GM13977 (cell line): ENCODE results near the gene HLA-DRA.
A peak's percentile ranks its signal among the peaks of the same experiment; 100 is the strongest.

ENCODE experiments used
- DNase-seq: peaks from one replicate; pipeline ENCODE4 v3.0.0; 2012; ENCODE audit warnings: low spot score
- in situ Hi-C: fragments of 300-500 bp; cut with MboI; formaldehyde crosslinking; loops from one replicate; pipeline ENCODE4 v1.12.0; 2022; ENCODE audit warnings: low sequenced_read_pairs, low pct_unique_long_range_greater_than_20kb, mixed read lengths, inconsistent platforms; ENCODE audit not compliant: unreplicated experiment
- TF ChIP-seq, protein P1 (sequence below): IDR thresholded peaks from 2 replicates; pipeline ENCODE4 v1.5.1; 2012; ENCODE audit warnings: mild to moderate bottlenecking, control low read depth; ENCODE audit not compliant: insufficient read depth; ENCODE audit errors: extremely low read depth, missing control alignments

HLA-DRA gene

GRCh38 chr6:32413427-32414047, 26.1 kb upstream of the HLA-DRA start:
- TF ChIP-seq, protein P1, sequence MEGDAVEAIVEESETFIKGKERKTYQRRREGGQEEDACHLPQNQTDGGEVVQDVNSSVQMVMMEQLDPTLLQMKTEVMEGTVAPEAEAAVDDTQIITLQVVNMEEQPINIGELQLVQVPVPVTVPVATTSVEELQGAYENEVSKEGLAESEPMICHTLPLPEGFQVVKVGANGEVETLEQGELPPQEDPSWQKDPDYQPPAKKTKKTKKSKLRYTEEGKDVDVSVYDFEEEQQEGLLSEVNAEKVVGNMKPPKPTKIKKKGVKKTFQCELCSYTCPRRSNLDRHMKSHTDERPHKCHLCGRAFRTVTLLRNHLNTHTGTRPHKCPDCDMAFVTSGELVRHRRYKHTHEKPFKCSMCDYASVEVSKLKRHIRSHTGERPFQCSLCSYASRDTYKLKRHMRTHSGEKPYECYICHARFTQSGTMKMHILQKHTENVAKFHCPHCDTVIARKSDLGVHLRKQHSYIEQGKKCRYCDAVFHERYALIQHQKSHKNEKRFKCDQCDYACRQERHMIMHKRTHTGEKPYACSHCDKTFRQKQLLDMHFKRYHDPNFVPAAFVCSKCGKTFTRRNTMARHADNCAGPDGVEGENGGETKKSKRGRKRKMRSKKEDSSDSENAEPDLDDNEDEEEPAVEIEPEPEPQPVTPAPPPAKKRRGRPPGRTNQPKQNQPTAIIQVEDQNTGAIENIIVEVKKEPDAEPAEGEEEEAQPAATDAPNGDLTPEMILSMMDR = peak; percentile 92
- in situ Hi-C loops = loop anchor here (10.0 kb wide), 1 partner anchor 169 kb away; no protein-coding TSS in a partner anchor
- DNase-seq = peak; percentile 73

DNA sequence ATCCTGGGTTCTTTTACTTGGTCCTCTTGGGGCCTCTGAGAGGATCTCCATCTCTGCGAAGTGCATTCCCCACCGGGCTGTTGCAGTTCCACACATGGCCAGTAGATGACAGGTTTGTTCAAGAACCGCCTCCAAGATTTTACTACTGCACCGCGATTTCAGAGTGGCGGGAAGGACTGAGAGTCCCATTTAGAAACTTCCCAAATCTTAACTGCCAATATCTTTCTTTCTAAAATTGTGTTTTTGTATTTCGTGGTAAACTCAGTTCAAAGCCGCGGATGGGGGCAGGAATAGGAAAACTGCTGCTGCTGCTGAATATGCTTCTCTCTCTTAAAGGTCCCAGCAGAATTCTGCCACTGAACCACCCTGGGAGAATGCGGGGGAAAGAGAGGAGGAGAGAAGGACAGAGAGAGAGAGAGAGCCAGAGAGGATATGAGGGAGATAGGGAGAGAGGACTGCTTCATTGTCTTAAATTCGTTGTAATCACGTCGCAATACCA, 24.1 kb upstream of the HLA-DRA start:
- TF ChIP-seq, protein P1 = peak; percentile 90
- peak; percentile 53 for DNase-seq
- in situ Hi-C loops = loop anchor here (5.0 to 10.0 kb wide), 3 partner anchors 171 to 377 kb away; no protein-coding TSS in a partner anchor

GRCh38 chr6:32416036-32416435, 23.7 kb upstream of the HLA-DRA start:
- TF ChIP-seq, protein P1 = no peak
- in situ Hi-C loops = loop anchor here (5.0 to 10.0 kb wide), 3 partner anchors 171 to 376 kb away; no protein-coding TSS in a partner anchor

GRCh38 chr6:32424589-32425300, 14.9 kb upstream of the HLA-DRA start:
- TF ChIP-seq, protein P1 = no peak
- in situ Hi-C loops = no loop called here
- no peak for DNase-seq

More at GRCh38 chr6:32416036-32416435, 23.7 kb upstream of the HLA-DRA start:
- no peak for DNase-seq

GRCh38 chr6:32426338-32426737, 13.3 kb upstream of the HLA-DRA start:
- TF ChIP-seq, protein P1 = no peak
- in situ Hi-C loops = no loop called here
- DNase-seq = no peak

GRCh38 chr6:32427218-32427617, 12.5 kb upstream of the HLA-DRA start:
- in situ Hi-C loops = no loop called here
- DNase-seq = no peak
- TF ChIP-seq, protein P1 = no peak
